GM23338 (cell line): ENCODE results near the gene SLF2. TPM values are rescaled to one million over a fixed set of nuclear protein-coding genes. Genes with fewer than 3 reads are reported as not detected.

ENCODE experiments used
- ATAC-seq: fragments of 200-7000 bp; cut with Tn5 transposase; 3 replicates; pipeline ENCODE4 v1.9.1; 2020
- DNase-seq: peaks from one replicate; pipeline ENCODE4 v3.0.0-alpha.2; 2015; ENCODE audit warnings: low spot score
- H2AFZ ChIP-seq: fragments of 200-600 bp; sonication (generic); 2 replicates; pipeline ENCODE4 v1.8.0; 2016; ENCODE audit warnings: antibody characterized with exemption, mild to moderate bottlenecking, moderate library complexity
- H3F3A ChIP-seq: fragments of 200-600 bp; sonication (generic); replicated peaks from 2 replicates; pipeline ENCODE4 v1.8.0; 2017; ENCODE audit warnings: antibody characterized with exemption, mixed run types, low read depth
- H3K27ac ChIP-seq: fragments of 200-600 bp; sonication (generic); 2 replicates; pipeline ENCODE4 v1.6.1; 2016; ENCODE audit warnings: low read depth
- H3K27me3 ChIP-seq: fragments of 200-600 bp; sonication (generic); 2 replicates; pipeline ENCODE4 v1.8.0; 2016; ENCODE audit warnings: mild to moderate bottlenecking, mixed run types, moderate library complexity; ENCODE audit not compliant: insufficient read depth
- H3K36me3 ChIP-seq: fragments of 200-600 bp; sonication (generic); 2 replicates; pipeline ENCODE4 v1.8.0; 2016; ENCODE audit warnings: mild to moderate bottlenecking; ENCODE audit not compliant: insufficient read depth
- H3K4me1 ChIP-seq: fragments of 200-600 bp; sonication (generic); 2 replicates; pipeline ENCODE4 v1.8.0; 2016; ENCODE audit warnings: mild to moderate bottlenecking, moderate library complexity; ENCODE audit not compliant: insufficient read depth
- H3K4me2 ChIP-seq: fragments of 200-600 bp; sonication (generic); 2 replicates; pipeline ENCODE4 v1.7.1; 2017; ENCODE audit warnings: mixed run types
- H3K4me3 ChIP-seq: fragments of 200-600 bp; sonication (generic); 2 replicates; pipeline ENCODE4 v1.6.1; 2016; ENCODE audit warnings: mixed run types
- H3K79me2 ChIP-seq: fragments of 200-600 bp; sonication (generic); replicated peaks from 2 replicates; pipeline ENCODE4 v1.8.0; 2017; ENCODE audit warnings: mild to moderate bottlenecking; ENCODE audit not compliant: insufficient read depth
- H3K9me2 ChIP-seq: fragments of 200-600 bp; sonication (generic); 2 replicates; pipeline ENCODE4 v1.8.0; 2017; ENCODE audit not compliant: insufficient read depth
- H4K20me1 ChIP-seq: fragments of 200-600 bp; sonication (generic); replicated peaks from 2 replicates; pipeline ENCODE4 v1.8.0; 2017; ENCODE audit warnings: mild to moderate bottlenecking; ENCODE audit not compliant: insufficient read depth
- H3K27ac Mint-ChIP-seq: 2 replicates; pipeline ENCODE4 v1.8.0; 2020; ENCODE audit warnings: inconsistent platforms, mild to moderate bottlenecking, moderate library complexity, mixed read lengths
- H3K27me3 Mint-ChIP-seq: 3 replicates; pipeline ENCODE4 v1.8.0; 2022; ENCODE audit warnings: low read depth, mild to moderate bottlenecking, moderate library complexity, mixed read lengths, inconsistent platforms; ENCODE audit not compliant: insufficient read depth, poor library complexity
- H3K36me3 Mint-ChIP-seq: 3 replicates; pipeline ENCODE4 v1.8.0; 2021; ENCODE audit warnings: low read depth, mild to moderate bottlenecking, inconsistent platforms, moderate library complexity, mixed read lengths
- H3K4me1 Mint-ChIP-seq: 3 replicates; pipeline ENCODE4 v1.8.0; 2020; ENCODE audit warnings: mild to moderate bottlenecking, inconsistent platforms, mixed read lengths
- H3K4me3 Mint-ChIP-seq: 3 replicates; pipeline ENCODE4 v1.8.0; 2021; ENCODE audit warnings: moderate library complexity, mild to moderate bottlenecking, inconsistent platforms, mixed read lengths
- H3K9me3 Mint-ChIP-seq: 3 replicates; pipeline ENCODE4 v1.8.0; 2020; ENCODE audit warnings: moderate library complexity, mild to moderate bottlenecking, inconsistent platforms, mixed read lengths
- CREB1 ChIP-seq: fragments of 250-450 bp; sonication (Bioruptor Pico); IDR thresholded peaks from 2 replicates; pipeline ENCODE4 v1.5.0; 2020; ENCODE audit warnings: low read depth, mild to moderate bottlenecking, moderate library complexity
- CTCF ChIP-seq, 2 experiments: fragments of 200-600 bp in 1 of 2; sonication (generic) in 1 of 2; conservative IDR thresholded peaks; 2 replicates each; pipeline versions ENCODE4 v1.5.1 to v1.6.1; 2016 to 2017; ENCODE audit warnings: antibody characterized with exemption in 2 of 2, low read depth in 2 of 2, mild to moderate bottlenecking in 2 of 2, moderate library complexity in 1 of 2
- EZH2 ChIP-seq: fragments of 200-600 bp; sonication (generic); IDR thresholded peaks from one replicate; pipeline ENCODE4 v1.8.0; 2017; ENCODE audit warnings: antibody characterized with exemption, mild to moderate bottlenecking, low read depth; ENCODE audit not compliant: unreplicated experiment
- NANOG ChIP-seq: IDR thresholded peaks from 2 replicates; pipeline ENCODE4 v1.6.1; 2016; ENCODE audit warnings: antibody characterized with exemption, borderline replicate concordance
- POLR2AphosphoS5 ChIP-seq: IDR thresholded peaks from 2 replicates; pipeline ENCODE4 v1.6.1; 2016; ENCODE audit warnings: antibody characterized with exemption, low read depth
- REST ChIP-seq: IDR thresholded peaks from one replicate; pipeline ENCODE4 v1.6.1; 2018; ENCODE audit warnings: antibody characterized with exemption; ENCODE audit not compliant: unreplicated experiment
- STAT1 ChIP-seq: IDR thresholded peaks from one replicate; pipeline ENCODE4 v1.6.1; 2016; ENCODE audit warnings: antibody characterized with exemption; ENCODE audit not compliant: unreplicated experiment
- ZNF331 ChIP-seq: fragments of 250-450 bp; sonication (Bioruptor Pico); IDR thresholded peaks from 2 replicates; pipeline ENCODE4 v1.5.0; 2020; ENCODE audit warnings: low read depth, mild to moderate bottlenecking, moderate library complexity
- polyA plus RNA-seq: library from polyadenylated mRNA; unstranded; fragments of >200 nt; fragmentation: Nextera tagmentation; extraction: Ambion mirVana; gene quantifications from 2 replicates; pipeline ENCODE4 v1.2.1, GENCODE V29; 2016
- total RNA-seq: library from RNA; depleted of rRNA; stranded (reverse); fragments of >200 nt; shearing (Covaris generic); gene quantifications from 2 replicates; pipeline ENCODE4 v1.2.3, GENCODE V29; 2014

The SLF2 gene
- total and polyA plus RNA-seq, 2 experiments from 2014 or later = 13.6 to 22.1 TPM

- TF ChIP-seq REST (no peak), CREB1 (CRISPR knock-in tag) (no peak), NANOG (no peak), CTCF (conservative IDR thresholded peaks at IDR 0.05; ENCODE audit: low read depth in 2 of 2) (no peak)
These were observed 65.5 kb downstream of the SLF2 start (continued) for GRCh38 chr10:100978121-100978900.

- no peak overlapping the region for H3K4me3 Mint-ChIP-seq
- no peak overlapping the region for H3K27ac Mint-ChIP-seq
- no peak for TF ChIP-seq POLR2AphosphoS5
- TF ChIP-seq STAT1 = no peak
- no peak for TF ChIP-seq CREB1 (CRISPR knock-in tag)
- no peak for TF ChIP-seq EZH2
- no peak for TF ChIP-seq REST
- no peak for TF ChIP-seq NANOG
- TF ChIP-seq ZNF331 = no peak
- TF ChIP-seq CTCF (conservative IDR thresholded peaks at IDR 0.05; ENCODE audit: low read depth in 2 of 2) = no peak
These were observed 66.1 kb downstream of the SLF2 start for GRCh38 chr10:100978901-100979195.

More at GRCh38 chr10:100978901-100979195, 66.1 kb downstream of the SLF2 start:
- Histone ChIP-seq H3K4me3 (no peak overlapping the region), H3K79me2 (no peaks in the 10 kb centered on the region), H3K27me3 (no peaks in the 10 kb centered on the region), H3K9me2 (no peaks in the 10 kb centered on the region), H2AFZ (no peak overlapping the region), H3K36me3 (no peaks in the 10 kb centered on the region), H3K4me1 (no peaks in the 10 kb centered on the region), H3K27ac (no peak overlapping the region), H3K4me2 (no peak overlapping the region), H3F3A (no peaks in the 10 kb centered on the region), H4K20me1 (no peaks in the 10 kb centered on the region)
- H3K36me3 Mint-ChIP-seq = peaks cover 3% of the 10 kb centered on the region; the same call in 1 of the 3 replicates
- DNase-seq (no peak), ATAC-seq (no peak)
- no peaks in the 10 kb centered on the region for H3K9me3 Mint-ChIP-seq
- peaks cover 7% of the 10 kb centered on the region for H3K27me3 Mint-ChIP-seq
- H3K4me1 Mint-ChIP-seq = peaks cover 6% of the 10 kb centered on the region; the same call in 2 of the 3 replicates
